Colon (tissue), 2 donors: ENCODE measurements around the gene BUD23.
"Not testable (repeated sequence)": the region's sequence is repeated elsewhere in the genome, so short reads cannot be mapped to it uniquely, and the experiment has no call there.

Experiments used
- FAIRE-seq: peaks from 2 replicates; lab custom pipeline; 2012; peaks lifted over from hg19 to GRCh38; lab: Jason Lieb, UNC
- donor health status: control.
- donor health status: control.

The BUD23 gene

GRCh38 chr7:73683056-73683787 is at the start of gene BUD23, which contains the start of gene DNAJC30:
TSS of gene BUD23 (plus strand) at chr7:73683597. CDS start at chr7:73683626, 29 bp downstream.
TSS of gene DNAJC30 (minus strand) at chr7:73683453. CDS start at chr7:73683423, 30 bp downstream.
- no peak for FAIRE-seq

- FAIRE-seq, result no peak
Observed at GRCh38 chr7:73633844-73634243, 49.6 kb upstream of the BUD23 start.

GRCh38 chr7:73635428-73636200 is 47.8 kb upstream of the BUD23 start:
- no peak for FAIRE-seq

GRCh38 chr7:73638911-73639310 is 44.5 kb upstream of the BUD23 start:
- no peak for FAIRE-seq

GRCh38 chr7:73642834-73643233 is 40.6 kb upstream of the BUD23 start:
- no peak for FAIRE-seq

- FAIRE-seq, result no peak
Observed at GRCh38 chr7:73644688-73645286, 38.6 kb upstream of the BUD23 start.

GRCh38 chr7:73645643-73646174 is 37.7 kb upstream of the BUD23 start:
- no peak for FAIRE-seq

- no peak for FAIRE-seq
Observed at GRCh38 chr7:73646785-73647724, 36.3 kb upstream of the BUD23 start.

- no peak for FAIRE-seq
Observed at GRCh38 chr7:73647725-73648592, 35.4 kb upstream of the BUD23 start.

- no peak for FAIRE-seq
Observed at GRCh38 chr7:73648593-73649332, 34.6 kb upstream of the BUD23 start.

GRCh38 chr7:73649576-73649975 is 33.8 kb upstream of the BUD23 start:
- no peak for FAIRE-seq

GRCh38 chr7:73650524-73650923 is 32.9 kb upstream of the BUD23 start:
- no peak for FAIRE-seq

- no peak for FAIRE-seq
Observed at GRCh38 chr7:73652541-73652949, 30.9 kb upstream of the BUD23 start.

GRCh38 chr7:73655309-73655708 is 28.1 kb upstream of the BUD23 start:
- FAIRE-seq, result not testable (repeated sequence)

- no peak for FAIRE-seq
Observed at GRCh38 chr7:73659983-73660382, 23.4 kb upstream of the BUD23 start.

GRCh38 chr7:73660594-73660993 is 22.8 kb upstream of the BUD23 start:
- not testable (repeated sequence) for FAIRE-seq

GRCh38 chr7:73663033-73663432 is 20.4 kb upstream of the BUD23 start:
- no peak for FAIRE-seq

GRCh38 chr7:73667344-73668102 is 15.9 kb upstream of the BUD23 start, which contains the start of gene VPS37D:
TSS of gene VPS37D (plus strand) at chr7:73667831. CDS start at chr7:73667959, 128 bp downstream.
- FAIRE-seq, result no peak
